H1 (cell line): ENCODE results near the gene IRF2BP2. TPM values are rescaled to one million over a fixed set of nuclear protein-coding genes. Genes with fewer than 3 reads are reported as not detected.

Source experiments
- CTCF ChIA-PET: fragments of 300-600 bp; sonication (Branson Sonifier 250); formaldehyde crosslinking; loops from one replicate; lab custom pipeline; 2021; ENCODE audit not compliant: partially characterized antibody; lab: Charles Lee
- POLR2A ChIA-PET: fragments of 300-600 bp; sonication (Branson Sonifier 250); formaldehyde crosslinking; loops from one replicate; lab custom pipeline; 2021; ENCODE audit warnings: inconsistent platforms; ENCODE audit not compliant: partially characterized antibody; lab: Charles Lee
- DNase-seq, 2 experiments: peaks; one replicate each; pipeline versions ENCODE4 v3.0.0 to v3.0.0-alpha.2; 2010 to 2022; ENCODE audit warnings: low spot score in 2 of 2, low read depth in 1 of 2, mixed read lengths in 1 of 2
- FAIRE-seq: peaks from 2 replicates; lab custom pipeline; 2011; peaks lifted over from hg19 to GRCh38; lab: Jason Lieb, UNC
- H2AFZ ChIP-seq: 2 replicates; pipeline ENCODE4 v1.8.1; 2012; ENCODE audit warnings: low read length, inconsistent platforms
- H2AK5ac ChIP-seq: 2 replicates; pipeline ENCODE4 v1.6.1; 2013; ENCODE audit warnings: low read depth, low read length
- H2BK120ac ChIP-seq: replicated peaks from 2 replicates; pipeline ENCODE3; 2013; ENCODE audit warnings: low read depth, low read length, inconsistent platforms
- H2BK12ac ChIP-seq: 2 replicates; pipeline ENCODE4 v1.6.1; 2013; ENCODE audit warnings: low read depth, low read length
- H2BK15ac ChIP-seq: 2 replicates; pipeline ENCODE4 v1.6.1; 2013; ENCODE audit warnings: low read length
- H2BK20ac ChIP-seq: 2 replicates; pipeline ENCODE4 v1.6.1; 2013; ENCODE audit warnings: low read length
- H2BK5ac ChIP-seq: 2 replicates; pipeline ENCODE4 v1.6.1; 2013; ENCODE audit warnings: low read depth, low read length
- H3K14ac ChIP-seq: 2 replicates; pipeline ENCODE4 v1.6.1; 2013; ENCODE audit warnings: inconsistent platforms; ENCODE audit not compliant: insufficient read length
- H3K18ac ChIP-seq: 2 replicates; pipeline ENCODE4 v1.6.1; 2013; ENCODE audit warnings: low read length; ENCODE audit errors: extremely low read depth
- H3K23ac ChIP-seq: 2 replicates; pipeline ENCODE4 v1.6.1; 2013; ENCODE audit warnings: inconsistent platforms; ENCODE audit not compliant: insufficient read length
- H3K23me2 ChIP-seq: 2 replicates; pipeline ENCODE4 v1.6.1; 2013; ENCODE audit warnings: low read depth, low read length
- H3K27ac ChIP-seq: 2 replicates; pipeline ENCODE4 v1.6.1; 2011; ENCODE audit warnings: low read depth, low read length, inconsistent platforms
- H3K27me3 ChIP-seq, 4 experiments: replicated peaks in 1 of 4; 1 replicate in 1 of 4; 2 replicates in 3 of 4; pipeline versions ENCODE4 v1.6.1 to v1.8.1; 2011 to 2013; ENCODE audit warnings: low read length in 3 of 4, mild to moderate bottlenecking in 3 of 4, inconsistent platforms in 2 of 4, mixed read lengths in 2 of 4, moderate library complexity in 1 of 4; ENCODE audit not compliant: control insufficient read depth in 3 of 4, insufficient read depth in 3 of 4; ENCODE audit errors: extremely low read depth in 1 of 4
- H3K36me3 ChIP-seq, 4 experiments: 2 replicates each; pipeline versions ENCODE4 v1.6.1 to v1.8.1; 2011 to 2013; ENCODE audit warnings: mild to moderate bottlenecking in 4 of 4, low read length in 3 of 4, moderate library complexity in 2 of 4, control low read depth in 1 of 4, inconsistent platforms in 1 of 4; ENCODE audit not compliant: insufficient read depth in 4 of 4, control insufficient read depth in 2 of 4
- H3K4ac ChIP-seq: replicated peaks from 2 replicates; pipeline ENCODE3; 2013; ENCODE audit warnings: low read length, low read depth, mixed read lengths, inconsistent platforms; ENCODE audit not compliant: insufficient read length
- H3K4me1 ChIP-seq, 4 experiments: replicated peaks in 1 of 4; 1 replicate in 1 of 4; 2 replicates in 3 of 4; pipeline versions ENCODE4 v1.6.1 to v1.8.1; 2011 to 2013; ENCODE audit warnings: low read length in 3 of 4, inconsistent platforms in 2 of 4, mixed read lengths in 1 of 4; ENCODE audit not compliant: insufficient read depth in 4 of 4, control insufficient read depth in 3 of 4
- H3K4me2 ChIP-seq, 2 experiments: 2 replicates each; pipeline versions ENCODE4 v1.6.1 to v1.8.1; 2011 to 2013; ENCODE audit warnings: low read depth in 2 of 2, low read length in 2 of 2, control low read depth in 1 of 2, inconsistent platforms in 1 of 2, mild to moderate bottlenecking in 1 of 2; ENCODE audit not compliant: insufficient read depth in 1 of 2
- H3K4me3 ChIP-seq, 4 experiments: fragments of 200-600, 300-600 bp in 1 of 4; sonication (generic), shearing (Covaris generic), sonication (Bioruptor Twin) in 1 of 4; 2 replicates each; pipeline versions ENCODE4 v1.5.1 to v1.8.1; 2011 to 2016; ENCODE audit warnings: low read length in 4 of 4, low read depth in 3 of 4, control low read depth in 2 of 4, inconsistent platforms in 2 of 4, mild to moderate bottlenecking in 2 of 4, mixed read lengths in 1 of 4, moderate library complexity in 1 of 4; ENCODE audit not compliant: insufficient read depth in 2 of 4; ENCODE audit errors: extremely low read depth in 1 of 4
- H3K56ac ChIP-seq: replicated peaks from 2 replicates; pipeline ENCODE3; 2013; ENCODE audit warnings: low read depth, mild to moderate bottlenecking, mixed read lengths, low read length, inconsistent platforms; ENCODE audit not compliant: insufficient read length
- H3K79me1 ChIP-seq: 2 replicates; pipeline ENCODE4 v1.6.1; 2013; ENCODE audit warnings: low read depth, low read length, control low read depth
- H3K79me2 ChIP-seq, 2 experiments: 2 replicates each; pipeline versions ENCODE4 v1.6.1 to v1.8.1; 2012 to 2013; ENCODE audit warnings: low read length in 2 of 2, mild to moderate bottlenecking in 2 of 2, inconsistent platforms in 1 of 2; ENCODE audit not compliant: insufficient read depth in 2 of 2, control insufficient read depth in 1 of 2
- H3K9ac ChIP-seq, 4 experiments: replicated peaks in 1 of 4; 1 replicate in 1 of 4; 2 replicates in 3 of 4; pipeline versions ENCODE4 v1.6.1 to v1.8.1; 2011 to 2013; ENCODE audit warnings: low read depth in 3 of 4, low read length in 3 of 4, control low read depth in 2 of 4, mild to moderate bottlenecking in 2 of 4, moderate library complexity in 2 of 4, inconsistent platforms in 1 of 4; ENCODE audit errors: extremely low read depth in 1 of 4
- H3K9me3 ChIP-seq, 2 experiments: 2 replicates each; pipeline versions ENCODE4 v1.6.1 to v1.8.1; 2012 to 2013; ENCODE audit warnings: mild to moderate bottlenecking in 2 of 2, moderate library complexity in 2 of 2, control low read depth in 1 of 2, inconsistent platforms in 1 of 2, low read depth in 1 of 2, low read length in 1 of 2, mixed read lengths in 1 of 2; ENCODE audit not compliant: insufficient read depth in 2 of 2
- H4K20me1 ChIP-seq, 2 experiments: replicated peaks in 1 of 2; 2 replicates each; pipeline versions ENCODE3 to v1.8.1; 2011 to 2013; ENCODE audit warnings: inconsistent platforms in 2 of 2, low read length in 2 of 2, mild to moderate bottlenecking in 1 of 2; ENCODE audit not compliant: insufficient read depth in 2 of 2, control insufficient read depth in 1 of 2
- H4K5ac ChIP-seq: 2 replicates; pipeline ENCODE4 v1.6.1; 2013; ENCODE audit warnings: low read length, low read depth, mixed read lengths, inconsistent platforms; ENCODE audit not compliant: insufficient read length
- H4K8ac ChIP-seq: 2 replicates; pipeline ENCODE4 v1.8.0; 2013; ENCODE audit warnings: mild to moderate bottlenecking, moderate library complexity, low read length, inconsistent platforms; ENCODE audit not compliant: insufficient read depth; ENCODE audit errors: extremely low read depth
- H4K91ac ChIP-seq: replicated peaks from 2 replicates; pipeline ENCODE3; 2013; ENCODE audit warnings: low read length, mixed read lengths, inconsistent platforms; ENCODE audit not compliant: insufficient read length
- CBX5 ChIP-seq: fragments of 300-800, 300-1000 bp; sonication (generic); IDR thresholded peaks from 2 replicates; pipeline ENCODE4 v1.7.1; 2016; ENCODE audit warnings: antibody characterized with exemption, low read length, low read depth
- CTCF ChIP-seq, 3 experiments: IDR thresholded peaks; 1 replicate in 2 of 3; 2 replicates in 1 of 3; pipeline versions ENCODE4 v1.5.1 to v1.6.1; 2011; ENCODE audit warnings: low read length in 3 of 3, mild to moderate bottlenecking in 3 of 3, inconsistent platforms in 2 of 3, low read depth in 1 of 3, moderate library complexity in 1 of 3; ENCODE audit not compliant: insufficient read depth in 1 of 3; ENCODE audit errors: control extremely low read depth in 1 of 3
- WGBS, 2 experiments: shearing (Covaris generic) in 1 of 2; methylation state at CpG; one replicate each; pipeline versions ENCODE4 v1.1.6 to v1.1.7; 2013 to 2015; ENCODE audit warnings: low lambda C conversion rate in 2 of 2, mixed read lengths in 2 of 2, inconsistent platforms in 1 of 2, low coverage in 1 of 2, missing lambda C conversion rate in 1 of 2; ENCODE audit not compliant: insufficient replicate concordance in 2 of 2, insufficient coverage in 1 of 2, insufficient read length in 1 of 2; ENCODE audit errors: extremely low coverage in 1 of 2, missing lambda C conversion rate in 1 of 2; 5-methylcytosine and 5-hydroxymethylcytosine counted together
- polyA plus RNA-seq, 7 experiments: library from polyadenylated mRNA; depleted of rRNA in 3 of 7; stranded (reverse) in 5 of 7; unstranded in 2 of 7; fragments of >200 nt in 5 of 7; fragments of 200-250 nt in 2 of 7; gene quantifications; 1 replicate in 5 of 7; 2 replicates in 1 of 7; 4 replicates in 1 of 7; pipeline versions ENCODE4 v1.2.1 to v1.2.3, GENCODE V29; 2011 to 2013; ENCODE audit warnings: missing spikeins in 2 of 7, mixed read lengths in 2 of 7
- total RNA-seq: library from RNA; stranded (reverse); fragmentation: NEBNext Ultra II Directional; extraction: Animal tissue kit (Norgen Biotek cat#: 25700); gene quantifications from 2 replicates; pipeline ENCODE4 v1.2.1, GENCODE V29; 2021

Gene IRF2BP2
- total and polyA plus RNA-seq, 2 of the 8 experiments (the other 6 are each of a cell fraction or from before 2014, with no cell fraction given) = 24.9 to 67.5 TPM

DNA sequence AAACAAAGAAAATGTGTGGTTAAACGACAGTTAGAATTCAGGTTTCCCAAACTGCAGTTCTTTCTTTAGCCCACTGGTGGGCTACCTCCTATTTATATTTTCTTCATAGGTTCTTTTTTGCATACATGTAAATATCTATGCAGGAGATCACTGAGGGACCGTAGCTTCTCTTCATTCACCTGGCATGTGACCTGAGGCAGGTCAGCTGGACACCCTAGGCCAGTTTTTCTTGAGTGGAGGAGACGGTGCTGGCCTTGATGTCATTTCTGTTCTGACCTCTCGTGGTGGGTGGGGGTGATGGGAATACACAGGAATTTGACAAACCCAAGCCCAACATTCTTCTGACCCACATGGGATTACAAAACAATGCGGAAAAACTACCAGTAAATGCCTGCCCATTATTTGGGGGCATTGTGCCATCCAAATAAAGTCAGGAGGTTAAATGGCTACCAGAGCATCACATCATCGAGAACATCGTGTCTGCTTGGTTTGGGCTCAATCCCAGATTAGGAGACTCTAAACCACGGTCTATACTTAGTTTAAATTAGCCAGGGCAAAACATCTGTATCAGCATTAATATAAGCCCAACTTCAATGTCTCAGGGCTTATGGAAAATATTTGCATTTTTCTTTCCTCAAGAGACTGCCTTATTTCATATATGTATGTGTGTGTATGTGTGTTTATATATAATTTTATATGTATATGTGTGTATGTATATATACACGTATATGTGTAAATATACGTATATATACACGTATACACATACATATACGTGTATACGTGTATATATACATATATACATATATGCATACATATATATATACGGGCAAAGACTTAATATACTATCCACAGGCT, 7.4 kb upstream of the IRF2BP2 start:
- Histone ChIP-seq H3K56ac (no peak overlapping the region), H3K14ac (no peak overlapping the region), H3K36me3 (no peaks in the 10 kb centered on the region), H3K23me2 (no peaks in the 10 kb centered on the region), H3K18ac (no peak overlapping the region), H3K79me2 (no peaks in the 10 kb centered on the region), H3K4me2 (no peak overlapping the region), H4K8ac (no peak overlapping the region), H3K4me1 (peaks cover 2 to 17% (median 10%) of the 10 kb centered on the region in 4 experiments; a peak in 5 of 7 replicates), H3K79me1 (no peaks in the 10 kb centered on the region), H4K5ac (no peak overlapping the region), H2BK12ac (0 out of 2 replicates have a peak overlapping the region, but pooled peaks have one; percentile 32), H4K20me1 (no peaks in the 10 kb centered on the region), H3K4me3 (no peak overlapping the region), H2AK5ac (peak overlapping the region; percentile 90), H3K27ac (peak overlapping the region; percentile 18; the same call in 1 of the 2 replicates), H3K23ac (no peak overlapping the region), H2BK120ac (peak overlapping the region; percentile 75), H2BK5ac (0 out of 2 replicates have a peak overlapping the region, but pooled peaks have one; percentile 28), H3K27me3 (no peaks in the 10 kb centered on the region), H4K91ac (peak overlapping the region; percentile 45), H3K9me3 (no peaks in the 10 kb centered on the region), H3K4ac (no peak overlapping the region), H3K9ac (no peak overlapping the region), H2BK15ac (no peak overlapping the region), H2AFZ (no peak overlapping the region), H2BK20ac (0 out of 2 replicates have a peak overlapping the region, but pooled peaks have one; percentile 50)
- CTCF ChIA-PET = interaction anchor here (0.6 to 1.8 kb wide), 9 partner anchors 12 to 472 kb away, joined by 3 to 7 read pairs (median 4); no protein-coding TSS in a partner anchor
- FAIRE-seq (no peak), DNase-seq (no peak)
- POLR2A ChIA-PET = interaction anchor here (1.0 to 1.3 kb wide), 3 partner anchors 11 to 109 kb away, joined by 3 read pairs; no protein-coding TSS in a partner anchor
- 82% methylated on average over 14 of the region's 14 CpGs; no CpG with 5 or more reads in 1 of the 2 experiments for WGBS, 2 experiments
- TF ChIP-seq CBX5 (no peak), CTCF (IDR thresholded peaks at IDR 0.05; ENCODE audit: control extremely low read depth in 1 of 3, insufficient read depth in 1 of 3, low read depth in 1 of 3, low read length in 3 of 3) (peak in 1 of 3 experiments; percentile 23; a peak in 1 of 4 replicates)
